Epithelial cell of esophagus (primary cell): ENCODE results near the gene RBM20.

Experiments
- DNase-seq: peaks from one replicate; pipeline ENCODE4 v3.0.0; 2010; ENCODE audit warnings: low read depth
- H3K4me3 ChIP-seq: 2 replicates; pipeline ENCODE4 v1.5.1; 2011; ENCODE audit warnings: mild to moderate bottlenecking, low read length, control low read depth
- CTCF ChIP-seq: IDR thresholded peaks from 2 replicates; pipeline ENCODE4 v1.5.1; 2011; ENCODE audit warnings: low read depth, mild to moderate bottlenecking, low read length, control low read depth, inconsistent platforms; ENCODE audit not compliant: insufficient read depth; ENCODE audit errors: missing control alignments

The RBM20 gene

DNA sequence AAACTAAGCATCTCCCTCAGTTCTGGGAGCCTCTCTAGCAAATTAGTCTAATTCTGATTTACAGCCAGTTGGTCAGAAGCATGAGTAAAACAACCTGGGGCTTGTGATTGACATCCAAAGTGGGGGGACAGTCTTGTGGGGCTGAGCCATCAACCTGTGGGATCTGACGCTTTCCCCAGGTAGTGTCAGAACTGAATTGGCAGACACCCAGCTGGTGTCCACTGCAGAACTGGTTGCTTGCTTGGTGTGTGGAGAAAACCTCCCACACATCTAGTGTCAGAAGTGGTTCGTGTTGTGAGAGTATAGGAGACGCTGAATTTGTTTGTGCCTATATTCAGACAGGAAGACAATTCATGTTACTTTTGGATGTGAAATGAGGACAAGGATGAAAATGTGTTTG, 135.4 kb downstream of the RBM20 start:
- H3K4me3 ChIP-seq = no peak overlapping the region
- no peak for TF ChIP-seq CTCF
- DNase-seq = peak; percentile 24

- no peak for TF ChIP-seq CTCF
- DNase-seq = no peak
- no peak overlapping the region for H3K4me3 ChIP-seq
Observed at GRCh38 chr10:110780704-110781103, 136.6 kb downstream of the RBM20 start.

DNA sequence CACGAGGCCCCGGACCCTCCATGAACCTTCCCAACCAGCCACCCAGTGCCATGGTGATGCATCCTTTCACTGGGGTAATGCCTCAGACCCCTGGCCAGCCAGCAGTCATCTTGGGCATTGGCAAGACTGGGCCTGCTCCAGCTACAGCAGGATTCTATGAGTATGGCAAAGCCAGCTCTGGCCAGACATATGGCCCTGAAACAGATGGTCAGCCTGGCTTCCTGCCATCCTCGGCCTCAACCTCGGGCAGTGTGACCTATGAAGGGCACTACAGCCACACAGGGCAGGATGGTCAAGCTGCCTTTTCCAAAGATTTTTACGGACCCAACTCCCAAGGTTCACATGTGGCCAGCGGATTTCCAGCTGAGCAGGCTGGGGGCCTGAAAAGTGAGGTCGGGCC, 137.0 kb downstream of the RBM20 start:
- no peak for TF ChIP-seq CTCF
- no peak for DNase-seq

DNA sequence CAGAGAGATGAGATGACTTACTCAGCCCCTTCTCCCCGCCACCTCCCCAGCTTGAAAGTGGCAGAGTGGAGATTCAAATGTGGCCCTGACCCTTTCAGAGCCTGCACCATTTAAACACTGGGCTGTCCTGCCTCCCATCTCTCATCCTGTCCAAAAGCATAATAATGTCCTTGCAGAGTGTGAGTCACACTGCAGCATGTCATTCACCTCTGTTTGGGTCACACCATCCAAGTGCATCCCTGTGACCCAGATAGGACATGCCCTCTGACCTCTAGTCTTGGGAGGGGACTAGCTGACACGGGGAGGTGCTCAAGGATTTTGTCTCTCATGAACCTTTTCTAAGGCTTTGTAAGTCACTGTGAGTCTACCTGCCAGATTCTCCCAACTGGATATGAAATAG, 138.5 kb downstream of the RBM20 start:
- H3K4me3 ChIP-seq = no peak overlapping the region
- TF ChIP-seq CTCF = no peak
- DNase-seq = no peak

More for the DNA sequence above, 137.0 kb downstream of the RBM20 start:
- H3K4me3 ChIP-seq = no peak overlapping the region

GRCh38 chr10:110783509-110784107, 139.5 kb downstream of the RBM20 start:
- TF ChIP-seq CTCF = no peak
- DNase-seq = peak; percentile 17
- H3K4me3 ChIP-seq = no peak overlapping the region

DNA sequence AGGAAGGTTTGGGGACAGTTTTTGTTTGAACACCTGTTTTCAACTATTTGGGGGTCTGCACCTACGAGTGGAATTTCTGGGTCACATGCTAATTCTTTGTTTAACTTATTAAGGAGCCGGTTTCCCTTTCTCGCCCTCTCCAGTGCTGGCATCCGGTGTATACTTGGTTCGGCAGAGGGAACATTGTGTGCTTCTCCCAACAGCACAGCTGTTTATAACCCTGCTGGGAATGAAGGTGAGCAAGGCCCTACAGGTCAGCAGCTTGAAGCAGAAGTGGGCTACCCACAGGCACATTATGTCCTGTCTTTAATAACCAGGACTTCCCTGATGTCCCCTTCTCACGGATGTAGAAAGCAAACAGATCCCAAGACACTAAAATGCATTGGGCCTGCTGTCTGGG, 140.1 kb downstream of the RBM20 start:
- TF ChIP-seq CTCF = no peak
- DNase-seq = no peak
- no peak overlapping the region for H3K4me3 ChIP-seq

GRCh38 chr10:110786172-110786571, 142.0 kb downstream of the RBM20 start:
- DNase-seq = peak; percentile 76
- TF ChIP-seq CTCF = no peak
- H3K4me3 ChIP-seq = no peak overlapping the region
